H1 (cell line): ENCODE measurements around the gene KRTAP2-4. TPM values are rescaled to one million over a fixed set of nuclear protein-coding genes. Genes with fewer than 3 reads are reported as not detected.
"Not testable (repeated sequence)": the region's sequence is repeated elsewhere in the genome, so short reads cannot be mapped to it uniquely, and the experiment has no call there.

Source experiments
- CTCF ChIA-PET: fragments of 300-600 bp; sonication (Branson Sonifier 250); formaldehyde crosslinking; loops from one replicate; lab custom pipeline; 2021; ENCODE audit not compliant: partially characterized antibody; lab: Charles Lee
- POLR2A ChIA-PET: fragments of 300-600 bp; sonication (Branson Sonifier 250); formaldehyde crosslinking; loops from one replicate; lab custom pipeline; 2021; ENCODE audit warnings: inconsistent platforms; ENCODE audit not compliant: partially characterized antibody; lab: Charles Lee
- DNase-seq, 2 experiments: peaks; one replicate each; pipeline versions ENCODE4 v3.0.0 to v3.0.0-alpha.2; 2010 to 2022; ENCODE audit warnings: low spot score in 2 of 2, low read depth in 1 of 2, mixed read lengths in 1 of 2
- FAIRE-seq: peaks from 2 replicates; lab custom pipeline; 2011; peaks lifted over from hg19 to GRCh38; lab: Jason Lieb, UNC
- H2AFZ ChIP-seq: 2 replicates; pipeline ENCODE4 v1.8.1; 2012; ENCODE audit warnings: low read length, inconsistent platforms
- H2AK5ac ChIP-seq: 2 replicates; pipeline ENCODE4 v1.6.1; 2013; ENCODE audit warnings: low read depth, low read length
- H2BK120ac ChIP-seq: replicated peaks from 2 replicates; pipeline ENCODE3; 2013; ENCODE audit warnings: low read depth, low read length, inconsistent platforms
- H2BK12ac ChIP-seq: 2 replicates; pipeline ENCODE4 v1.6.1; 2013; ENCODE audit warnings: low read depth, low read length
- H2BK15ac ChIP-seq: 2 replicates; pipeline ENCODE4 v1.6.1; 2013; ENCODE audit warnings: low read length
- H2BK20ac ChIP-seq: 2 replicates; pipeline ENCODE4 v1.6.1; 2013; ENCODE audit warnings: low read length
- H2BK5ac ChIP-seq: 2 replicates; pipeline ENCODE4 v1.6.1; 2013; ENCODE audit warnings: low read depth, low read length
- H3K14ac ChIP-seq: 2 replicates; pipeline ENCODE4 v1.6.1; 2013; ENCODE audit warnings: inconsistent platforms; ENCODE audit not compliant: insufficient read length
- H3K18ac ChIP-seq: 2 replicates; pipeline ENCODE4 v1.6.1; 2013; ENCODE audit warnings: low read length; ENCODE audit errors: extremely low read depth
- H3K23ac ChIP-seq: 2 replicates; pipeline ENCODE4 v1.6.1; 2013; ENCODE audit warnings: inconsistent platforms; ENCODE audit not compliant: insufficient read length
- H3K23me2 ChIP-seq: 2 replicates; pipeline ENCODE4 v1.6.1; 2013; ENCODE audit warnings: low read depth, low read length
- H3K27ac ChIP-seq: 2 replicates; pipeline ENCODE4 v1.6.1; 2011; ENCODE audit warnings: low read depth, low read length, inconsistent platforms
- H3K27me3 ChIP-seq, 4 experiments: replicated peaks in 1 of 4; 1 replicate in 1 of 4; 2 replicates in 3 of 4; pipeline versions ENCODE4 v1.6.1 to v1.8.1; 2011 to 2013; ENCODE audit warnings: low read length in 3 of 4, mild to moderate bottlenecking in 3 of 4, inconsistent platforms in 2 of 4, mixed read lengths in 2 of 4, moderate library complexity in 1 of 4; ENCODE audit not compliant: control insufficient read depth in 3 of 4, insufficient read depth in 3 of 4; ENCODE audit errors: extremely low read depth in 1 of 4
- H3K36me3 ChIP-seq, 4 experiments: 2 replicates each; pipeline versions ENCODE4 v1.6.1 to v1.8.1; 2011 to 2013; ENCODE audit warnings: mild to moderate bottlenecking in 4 of 4, low read length in 3 of 4, moderate library complexity in 2 of 4, control low read depth in 1 of 4, inconsistent platforms in 1 of 4; ENCODE audit not compliant: insufficient read depth in 4 of 4, control insufficient read depth in 2 of 4
- H3K4ac ChIP-seq: replicated peaks from 2 replicates; pipeline ENCODE3; 2013; ENCODE audit warnings: low read length, low read depth, mixed read lengths, inconsistent platforms; ENCODE audit not compliant: insufficient read length
- H3K4me1 ChIP-seq, 4 experiments: replicated peaks in 1 of 4; 1 replicate in 1 of 4; 2 replicates in 3 of 4; pipeline versions ENCODE4 v1.6.1 to v1.8.1; 2011 to 2013; ENCODE audit warnings: low read length in 3 of 4, inconsistent platforms in 2 of 4, mixed read lengths in 1 of 4; ENCODE audit not compliant: insufficient read depth in 4 of 4, control insufficient read depth in 3 of 4
- H3K4me2 ChIP-seq, 2 experiments: 2 replicates each; pipeline versions ENCODE4 v1.6.1 to v1.8.1; 2011 to 2013; ENCODE audit warnings: low read depth in 2 of 2, low read length in 2 of 2, control low read depth in 1 of 2, inconsistent platforms in 1 of 2, mild to moderate bottlenecking in 1 of 2; ENCODE audit not compliant: insufficient read depth in 1 of 2
- H3K4me3 ChIP-seq, 4 experiments: fragments of 200-600, 300-600 bp in 1 of 4; sonication (generic), shearing (Covaris generic), sonication (Bioruptor Twin) in 1 of 4; 2 replicates each; pipeline versions ENCODE4 v1.5.1 to v1.8.1; 2011 to 2016; ENCODE audit warnings: low read length in 4 of 4, low read depth in 3 of 4, control low read depth in 2 of 4, inconsistent platforms in 2 of 4, mild to moderate bottlenecking in 2 of 4, mixed read lengths in 1 of 4, moderate library complexity in 1 of 4; ENCODE audit not compliant: insufficient read depth in 2 of 4; ENCODE audit errors: extremely low read depth in 1 of 4
- H3K56ac ChIP-seq: replicated peaks from 2 replicates; pipeline ENCODE3; 2013; ENCODE audit warnings: low read depth, mild to moderate bottlenecking, mixed read lengths, low read length, inconsistent platforms; ENCODE audit not compliant: insufficient read length
- H3K79me1 ChIP-seq: 2 replicates; pipeline ENCODE4 v1.6.1; 2013; ENCODE audit warnings: low read depth, low read length, control low read depth
- H3K79me2 ChIP-seq, 2 experiments: 2 replicates each; pipeline versions ENCODE4 v1.6.1 to v1.8.1; 2012 to 2013; ENCODE audit warnings: low read length in 2 of 2, mild to moderate bottlenecking in 2 of 2, inconsistent platforms in 1 of 2; ENCODE audit not compliant: insufficient read depth in 2 of 2, control insufficient read depth in 1 of 2
- H3K9ac ChIP-seq, 4 experiments: replicated peaks in 1 of 4; 1 replicate in 1 of 4; 2 replicates in 3 of 4; pipeline versions ENCODE4 v1.6.1 to v1.8.1; 2011 to 2013; ENCODE audit warnings: low read depth in 3 of 4, low read length in 3 of 4, control low read depth in 2 of 4, mild to moderate bottlenecking in 2 of 4, moderate library complexity in 2 of 4, inconsistent platforms in 1 of 4; ENCODE audit errors: extremely low read depth in 1 of 4
- H3K9me3 ChIP-seq, 2 experiments: 2 replicates each; pipeline versions ENCODE4 v1.6.1 to v1.8.1; 2012 to 2013; ENCODE audit warnings: mild to moderate bottlenecking in 2 of 2, moderate library complexity in 2 of 2, control low read depth in 1 of 2, inconsistent platforms in 1 of 2, low read depth in 1 of 2, low read length in 1 of 2, mixed read lengths in 1 of 2; ENCODE audit not compliant: insufficient read depth in 2 of 2
- H4K20me1 ChIP-seq, 2 experiments: replicated peaks in 1 of 2; 2 replicates each; pipeline versions ENCODE3 to v1.8.1; 2011 to 2013; ENCODE audit warnings: inconsistent platforms in 2 of 2, low read length in 2 of 2, mild to moderate bottlenecking in 1 of 2; ENCODE audit not compliant: insufficient read depth in 2 of 2, control insufficient read depth in 1 of 2
- H4K5ac ChIP-seq: 2 replicates; pipeline ENCODE4 v1.6.1; 2013; ENCODE audit warnings: low read length, low read depth, mixed read lengths, inconsistent platforms; ENCODE audit not compliant: insufficient read length
- H4K8ac ChIP-seq: 2 replicates; pipeline ENCODE4 v1.8.0; 2013; ENCODE audit warnings: mild to moderate bottlenecking, moderate library complexity, low read length, inconsistent platforms; ENCODE audit not compliant: insufficient read depth; ENCODE audit errors: extremely low read depth
- H4K91ac ChIP-seq: replicated peaks from 2 replicates; pipeline ENCODE3; 2013; ENCODE audit warnings: low read length, mixed read lengths, inconsistent platforms; ENCODE audit not compliant: insufficient read length
- WGBS, 2 experiments: shearing (Covaris generic) in 1 of 2; methylation state at CpG; one replicate each; pipeline versions ENCODE4 v1.1.6 to v1.1.7; 2013 to 2015; ENCODE audit warnings: low lambda C conversion rate in 2 of 2, mixed read lengths in 2 of 2, inconsistent platforms in 1 of 2, low coverage in 1 of 2, missing lambda C conversion rate in 1 of 2; ENCODE audit not compliant: insufficient replicate concordance in 2 of 2, insufficient coverage in 1 of 2, insufficient read length in 1 of 2; ENCODE audit errors: extremely low coverage in 1 of 2, missing lambda C conversion rate in 1 of 2; 5-methylcytosine and 5-hydroxymethylcytosine counted together
- polyA plus RNA-seq, 7 experiments: library from polyadenylated mRNA; depleted of rRNA in 3 of 7; stranded (reverse) in 5 of 7; unstranded in 2 of 7; fragments of >200 nt in 5 of 7; fragments of 200-250 nt in 2 of 7; gene quantifications; 1 replicate in 5 of 7; 2 replicates in 1 of 7; 4 replicates in 1 of 7; pipeline versions ENCODE4 v1.2.1 to v1.2.3, GENCODE V29; 2011 to 2013; ENCODE audit warnings: missing spikeins in 2 of 7, mixed read lengths in 2 of 7
- total RNA-seq: library from RNA; stranded (reverse); fragmentation: NEBNext Ultra II Directional; extraction: Animal tissue kit (Norgen Biotek cat#: 25700); gene quantifications from 2 replicates; pipeline ENCODE4 v1.2.1, GENCODE V29; 2021

The KRTAP2-4 gene
- total and polyA plus RNA-seq, 2 of the 8 experiments (the other 6 are each of a cell fraction or from before 2014, with no cell fraction given), result not detected

DNA sequence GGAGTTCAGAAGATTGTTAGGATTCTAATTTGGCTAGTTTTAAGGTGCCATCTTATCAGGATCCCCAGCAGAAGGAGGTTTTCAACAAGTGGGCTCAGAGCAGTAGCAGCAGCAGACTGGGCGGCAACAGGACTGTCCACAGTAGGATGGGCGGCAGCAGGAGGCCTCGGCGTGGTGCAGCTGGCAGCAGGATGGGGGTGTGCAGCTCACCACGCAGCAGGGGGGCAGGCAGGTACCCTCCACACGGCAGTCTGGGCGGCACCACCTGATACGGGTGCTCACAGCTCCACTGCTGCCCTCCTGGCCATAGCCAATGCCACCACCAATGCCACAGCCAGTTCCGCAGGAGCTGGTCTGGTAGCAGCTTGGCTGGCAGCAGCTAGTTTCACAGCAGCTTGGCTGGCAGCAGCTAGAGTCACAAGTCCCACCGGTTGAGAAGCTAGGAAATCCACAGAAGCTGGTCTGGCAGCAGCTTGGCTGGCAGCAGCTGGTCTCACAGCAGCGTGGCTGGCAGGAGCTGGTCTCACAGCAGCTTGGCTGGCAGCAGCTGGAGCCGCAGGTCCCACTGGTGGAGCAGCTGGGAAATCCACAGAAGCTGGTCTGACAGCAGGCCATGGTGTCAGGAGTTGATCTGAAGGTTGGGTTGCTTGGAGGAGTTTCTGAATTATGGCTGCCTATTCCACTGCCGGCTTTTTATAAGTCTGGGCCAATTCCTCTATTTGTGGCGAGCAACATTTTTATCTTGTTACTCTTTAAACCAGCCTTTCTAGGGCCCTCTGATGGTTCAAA lies 24.7 kb downstream of the KRTAP2-4 start, which contains the start of gene KRTAP1-1:
Gene KRTAP1-1, minus strand, starts transcription at position 668 of the 789 bp plus-strand sequence. Its CDS starts 53 bp downstream, at position 615.
- H3K56ac ChIP-seq, H3K27me3 ChIP-seq, H3K79me2 ChIP-seq, H2BK5ac ChIP-seq, H3K4me3 ChIP-seq, H2BK20ac ChIP-seq, H3K79me1 ChIP-seq, H4K91ac ChIP-seq, H3K23ac ChIP-seq, H4K5ac ChIP-seq, H3K9ac ChIP-seq, H3K36me3 ChIP-seq, FAIRE-seq, H3K4ac ChIP-seq, H2BK12ac ChIP-seq, H3K9me3 ChIP-seq, POLR2A ChIA-PET, H3K23me2 ChIP-seq, H2AFZ ChIP-seq, H4K20me1 ChIP-seq, H3K27ac ChIP-seq, H2AK5ac ChIP-seq, H2BK15ac ChIP-seq, H3K4me2 ChIP-seq, H3K14ac ChIP-seq, H4K8ac ChIP-seq, H3K18ac ChIP-seq, DNase-seq, H2BK120ac ChIP-seq, H3K4me1 ChIP-seq: not testable (repeated sequence)
- WGBS, 2 experiments, result 80% methylated on average over 14 of the region's 14 CpGs; no CpG with 5 or more reads in 1 of the 2 experiments
- CTCF ChIA-PET, result interaction anchor here (1.0 kb wide), 1 partner anchor 281 kb away, joined by 3 read pairs; no protein-coding TSS in a partner anchor
